NOMO-1 treated with DMSO at 0.1 percent for 48 hours (cell line): Measurements from ENCODE around the gene IL36A.

Experiments
- DNase-seq: peaks from one replicate; lab custom pipeline; 2025; ENCODE audit not compliant: unreplicated experiment; lab: John Stamatoyannopoulos, UW

Gene IL36A, protein sequence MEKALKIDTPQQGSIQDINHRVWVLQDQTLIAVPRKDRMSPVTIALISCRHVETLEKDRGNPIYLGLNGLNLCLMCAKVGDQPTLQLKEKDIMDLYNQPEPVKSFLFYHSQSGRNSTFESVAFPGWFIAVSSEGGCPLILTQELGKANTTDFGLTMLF

DNA sequence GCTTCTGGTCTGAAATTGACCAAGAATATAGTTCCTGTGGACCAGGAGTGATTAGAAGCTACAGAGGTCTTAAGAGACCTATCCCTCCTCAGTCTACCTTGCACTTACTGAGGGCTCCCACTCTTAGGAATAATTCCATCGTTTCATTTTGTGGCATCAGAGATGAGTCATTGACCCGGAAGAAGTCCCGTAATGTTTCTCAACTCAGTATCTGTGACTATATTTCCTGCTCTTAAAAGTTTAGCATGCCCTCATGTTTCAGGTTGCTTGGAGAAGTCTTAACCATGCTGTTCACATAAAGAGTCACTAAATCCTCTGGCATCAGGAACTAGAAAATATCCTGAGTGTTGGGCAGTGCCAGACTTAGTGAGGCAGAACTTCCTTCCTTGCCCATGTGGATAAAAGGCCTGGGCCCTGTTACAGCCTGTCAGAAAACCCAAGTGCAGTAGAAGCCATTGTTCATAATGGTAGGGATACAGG lies at the start of gene IL36A:
Gene IL36A (plus strand): TSS at position 430 of the 480 bp plus-strand sequence. CDS start 413 bp downstream, outside the sequence.
- DNase-seq, result no peak

DNA sequence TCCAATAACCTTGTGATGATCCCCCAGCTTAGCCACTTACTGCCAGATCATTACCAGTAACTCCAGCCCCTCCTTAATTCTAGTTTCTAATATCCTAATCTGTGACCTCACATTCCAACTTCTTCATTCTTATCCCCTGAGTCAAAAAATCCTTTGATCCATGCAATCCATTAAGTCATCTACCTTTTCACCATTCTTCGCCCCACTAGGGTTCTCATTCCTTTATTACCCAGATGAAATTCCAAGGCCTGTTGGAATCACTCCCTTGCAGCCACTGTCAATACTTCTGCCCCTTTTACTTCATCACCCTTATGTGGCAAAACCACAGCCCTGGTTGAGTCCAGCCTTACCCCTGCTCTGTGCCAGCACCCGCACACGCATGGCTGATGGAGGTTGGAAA lies 47.7 kb upstream of the IL36A start:
- DNase-seq, result no peak

DNA sequence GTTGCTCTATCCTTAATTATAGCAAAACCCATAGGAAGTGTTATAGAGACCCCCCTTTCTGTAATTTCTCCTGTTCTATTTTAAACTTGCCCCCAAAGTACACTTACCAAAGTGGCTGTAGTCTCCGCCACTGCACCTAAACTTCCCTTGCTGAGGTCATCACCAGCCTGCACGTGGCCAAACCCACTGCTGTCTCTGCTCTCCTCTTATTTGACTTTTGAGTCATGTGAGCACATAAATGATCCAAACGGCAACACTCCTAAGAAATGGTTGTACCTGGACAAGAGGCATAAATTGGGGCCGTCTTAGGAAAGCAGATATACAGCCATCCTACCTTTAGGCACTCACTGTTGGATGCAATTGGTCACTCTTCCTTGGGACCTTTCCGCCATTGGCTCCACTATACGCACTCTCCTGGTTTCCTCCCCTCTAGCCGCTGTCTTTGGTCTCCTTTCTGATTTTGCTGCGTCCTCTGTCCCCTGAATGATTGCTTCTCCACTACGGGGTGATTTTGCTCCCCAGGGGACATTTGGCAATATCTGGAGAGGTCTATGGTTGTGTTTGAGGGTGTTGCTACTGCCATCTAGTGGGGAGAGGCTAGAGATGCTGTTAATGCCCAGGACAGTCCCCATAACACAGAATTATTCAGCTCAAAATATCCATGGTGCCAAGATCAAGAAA lies 46.7 kb upstream of the IL36A start:
- peak; percentile 61 for DNase-seq

DNA sequence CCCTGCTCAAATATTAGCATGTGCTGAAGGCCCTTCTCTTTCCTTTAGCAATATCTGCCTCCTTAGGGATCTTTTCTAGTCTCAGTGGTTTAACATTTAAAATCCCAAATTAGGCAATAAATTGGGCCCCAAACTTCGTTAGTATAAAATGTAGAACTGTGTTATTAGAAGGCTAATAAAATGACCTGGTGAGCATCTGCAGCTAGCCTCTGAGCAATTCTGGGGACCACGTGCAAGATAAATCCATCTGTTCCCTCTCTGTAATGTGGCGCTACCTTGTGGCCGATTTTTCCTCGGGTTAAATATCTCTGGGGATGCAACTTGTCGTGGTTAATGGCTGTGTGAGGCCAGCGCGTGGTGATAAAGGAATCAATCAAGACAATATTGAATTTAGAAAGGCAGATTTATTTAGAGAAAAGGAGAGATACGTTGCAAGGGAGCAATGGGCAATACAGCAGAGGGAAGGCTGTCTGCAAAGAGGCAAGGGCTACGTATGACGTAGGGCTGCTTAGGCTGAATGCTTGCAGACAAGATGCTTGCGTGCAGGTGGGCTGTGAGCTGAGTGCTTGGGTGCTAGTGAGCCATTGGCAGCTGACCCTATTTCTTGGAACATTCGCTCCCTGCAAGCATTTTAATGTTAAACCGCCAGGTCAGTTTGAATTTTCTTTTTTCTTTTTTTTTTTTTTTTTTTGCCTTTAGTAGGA lies 46.0 kb upstream of the IL36A start:
- DNase-seq, result no peak

DNA sequence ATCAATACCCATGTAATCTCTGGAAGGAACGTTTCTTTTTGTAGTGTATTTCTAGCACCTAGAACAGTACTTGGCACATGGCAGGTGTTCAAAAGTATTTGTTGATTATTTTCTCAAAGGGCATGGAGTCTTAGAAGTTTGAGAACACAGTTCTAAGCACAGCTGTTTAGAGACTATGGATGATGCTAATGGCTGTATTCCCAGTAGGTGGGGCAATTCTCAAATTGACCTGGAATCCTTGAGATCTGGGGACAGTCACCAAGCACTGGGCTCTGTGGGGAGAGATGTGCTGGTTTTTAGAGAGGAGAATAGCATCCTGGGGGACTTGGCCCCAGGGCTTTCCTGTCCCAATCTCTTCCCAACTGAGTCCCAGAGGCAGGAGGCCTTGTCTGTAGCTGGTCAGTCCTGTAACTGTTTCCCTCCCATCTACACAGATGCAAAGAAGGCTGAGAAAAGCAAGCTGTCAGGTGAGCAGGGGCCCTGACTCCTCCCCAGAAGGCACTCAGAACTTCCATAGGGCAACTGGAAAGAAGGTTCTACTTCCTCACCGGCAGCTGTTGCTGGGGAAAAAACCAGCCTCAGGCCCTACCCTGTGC lies 44.9 kb upstream of the IL36A start:
- no peak for DNase-seq

DNA sequence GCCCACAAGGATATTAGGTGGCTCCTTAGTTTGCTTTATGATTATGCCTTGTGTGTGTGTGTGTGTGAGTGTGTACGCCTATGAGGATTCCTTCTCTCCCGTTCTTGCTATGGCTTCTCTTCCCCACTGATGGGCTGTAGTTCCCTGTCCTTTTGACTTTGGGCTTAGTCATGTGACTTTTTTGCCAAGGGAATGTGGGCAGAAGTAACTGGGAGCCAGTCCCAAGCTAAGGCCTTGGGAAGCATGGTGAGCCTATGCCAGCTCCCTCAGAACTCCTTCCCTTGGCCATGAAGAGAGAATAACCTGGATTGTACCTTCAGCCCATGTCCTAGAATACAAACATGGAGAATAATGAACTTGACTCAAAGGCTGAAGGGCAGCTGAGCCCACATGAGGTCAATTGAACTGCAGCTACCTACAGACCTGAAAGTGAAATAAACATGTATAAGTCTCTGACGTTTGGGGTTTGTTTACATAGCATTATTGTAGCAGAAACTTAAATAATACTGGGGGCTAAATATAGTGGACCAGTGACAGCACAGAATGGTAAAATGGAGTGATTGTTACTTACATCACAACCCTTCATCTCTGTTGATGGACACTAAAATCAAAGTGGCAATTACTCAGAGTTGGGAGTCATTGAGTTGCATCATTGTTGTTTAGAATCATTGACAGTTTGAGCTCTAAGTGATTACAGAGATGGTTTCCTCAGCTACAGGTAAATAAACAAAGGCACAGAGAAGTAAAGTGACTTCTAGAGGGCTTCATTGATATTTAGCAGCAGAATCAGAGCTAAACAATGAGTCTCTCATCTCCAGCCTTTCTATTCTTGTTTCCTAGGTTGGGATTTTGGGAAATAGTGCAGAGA lies 42.7 kb upstream of the IL36A start:
- no peak for DNase-seq

DNA sequence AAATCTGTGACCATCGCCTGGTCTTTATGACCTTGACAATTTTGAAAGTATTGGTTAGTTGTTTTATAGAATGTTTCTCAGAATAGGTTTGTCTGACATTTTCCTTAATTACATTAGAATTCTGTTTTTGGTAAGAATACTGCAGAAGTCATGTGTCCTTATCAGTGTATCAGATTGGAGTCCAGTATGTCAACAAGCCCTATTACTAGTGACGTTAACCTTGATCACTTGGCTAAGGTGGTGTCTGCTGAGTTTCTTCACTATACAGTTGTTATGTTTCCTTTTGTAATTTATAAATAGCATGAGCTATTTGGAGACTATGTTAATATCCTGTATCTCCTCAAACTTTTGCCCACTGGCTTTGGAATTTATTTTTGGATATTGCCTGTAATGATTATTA lies 38.2 kb upstream of the IL36A start:
- DNase-seq, result no peak

DNA sequence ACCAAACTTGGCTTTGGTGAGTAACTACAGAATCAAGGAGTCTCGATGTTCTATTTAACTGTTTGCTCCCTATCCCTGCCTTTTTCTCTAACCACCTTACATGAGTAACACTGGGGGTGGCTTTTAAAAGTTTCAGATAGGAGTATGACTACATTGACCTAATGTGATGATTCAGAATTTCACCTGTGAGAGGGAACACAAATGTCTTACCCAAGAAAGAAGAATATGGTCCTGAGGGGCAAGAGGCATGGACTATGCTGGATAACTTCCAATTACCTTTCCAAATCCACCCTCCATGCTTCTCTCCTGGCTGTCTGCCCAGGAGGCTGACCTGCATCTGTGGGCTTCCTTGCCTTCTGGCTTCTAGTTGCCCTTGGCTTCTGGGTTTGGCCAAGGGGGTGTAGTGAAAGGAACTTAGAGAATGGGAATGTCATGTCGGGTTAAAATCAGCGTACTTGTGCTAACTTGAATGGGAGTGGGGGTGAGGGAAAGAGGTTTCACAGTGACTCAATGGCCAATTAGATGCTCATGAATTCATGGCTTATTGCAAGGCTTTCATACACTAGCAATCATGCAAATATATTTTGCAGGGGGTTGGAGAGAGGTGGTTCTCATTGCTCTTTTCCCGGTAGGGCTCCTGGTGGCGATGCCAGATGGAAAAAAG lies 32.7 kb upstream of the IL36A start:
- DNase-seq, result no peak

DNA sequence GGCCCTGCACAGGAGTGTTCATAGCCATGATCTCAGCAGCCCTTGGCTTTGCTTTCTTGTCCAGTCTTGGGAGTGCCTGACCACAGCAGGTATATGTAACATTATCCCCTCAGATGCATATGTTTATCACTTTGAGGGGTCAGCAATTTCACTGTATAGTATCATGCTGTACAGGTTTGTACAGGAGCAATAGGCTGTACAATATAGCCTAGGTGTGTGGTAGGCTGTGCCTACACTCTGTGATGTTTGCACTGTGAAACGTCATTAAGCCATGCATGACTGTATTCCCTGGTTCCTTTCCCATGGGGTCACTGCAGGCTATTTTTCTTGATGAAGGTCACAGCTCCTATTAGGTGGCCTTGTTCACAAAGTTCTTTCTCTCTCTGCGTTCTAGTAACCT lies 32.1 kb upstream of the IL36A start:
- DNase-seq, result no peak

DNA sequence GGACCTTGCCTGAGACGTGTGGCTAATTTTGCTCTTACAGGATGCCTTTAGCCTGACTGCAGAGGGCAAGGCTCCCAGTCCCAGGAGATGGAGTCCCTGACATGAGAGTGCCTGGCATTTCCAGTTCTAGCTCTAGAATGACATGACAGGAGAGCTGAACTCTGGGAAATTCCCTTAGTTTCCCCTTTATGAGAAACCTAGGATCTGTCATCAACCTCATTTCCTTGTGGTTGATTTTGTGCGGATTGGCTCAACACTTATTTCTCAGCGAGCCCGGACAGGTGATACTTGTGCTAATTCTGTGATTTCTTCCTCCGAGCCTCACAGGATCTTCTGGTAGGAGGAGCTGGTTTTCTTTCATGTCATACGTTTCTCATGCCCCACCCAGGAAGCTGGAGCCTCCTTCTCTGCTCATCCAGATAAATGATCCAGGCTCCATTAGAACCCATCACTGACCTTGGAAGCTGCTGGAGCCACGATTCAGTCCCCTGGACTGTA lies 27.7 kb upstream of the IL36A start, which contains the start of gene IL36G:
Gene IL36G (plus strand): TSS at position 448 of the 498 bp plus-strand sequence. CDS start 633 bp downstream, outside the sequence.
- no peak for DNase-seq

DNA sequence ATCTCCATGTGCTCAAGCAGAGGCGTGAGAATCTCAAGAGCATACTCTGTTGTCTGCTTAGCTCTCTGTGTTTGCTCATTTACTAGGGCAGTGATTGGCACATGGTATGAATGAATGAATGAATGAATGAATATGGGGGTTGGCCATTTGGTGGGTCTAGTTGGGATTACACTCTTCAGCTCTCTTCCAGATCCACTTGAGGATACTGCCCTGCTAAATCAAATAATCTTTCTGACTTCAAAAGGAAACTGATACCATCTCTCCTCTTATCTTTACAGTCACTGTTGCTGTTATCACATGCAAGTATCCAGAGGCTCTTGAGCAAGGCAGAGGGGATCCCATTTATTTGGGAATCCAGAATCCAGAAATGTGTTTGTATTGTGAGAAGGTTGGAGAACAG lies 25.5 kb upstream of the IL36A start:
- no peak for DNase-seq

DNA sequence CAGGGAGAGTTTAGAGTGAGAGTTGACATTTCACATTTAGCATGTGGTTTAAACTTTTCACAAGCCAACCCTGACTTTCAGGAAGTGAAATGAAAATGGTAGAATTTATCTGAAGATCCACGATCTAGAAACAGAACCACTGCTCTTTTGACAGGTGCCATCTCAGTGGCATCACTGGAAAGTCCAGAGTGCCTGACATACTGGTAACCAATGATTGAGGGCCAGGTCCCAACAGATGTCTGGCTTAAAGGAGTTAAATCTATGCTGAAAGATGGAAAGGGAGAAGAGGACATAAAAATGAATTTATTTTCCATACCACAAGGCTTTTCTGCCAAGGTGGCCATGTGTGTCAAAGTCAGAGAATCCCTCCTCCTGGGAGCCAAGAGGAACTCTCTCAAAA lies 24.7 kb upstream of the IL36A start:
- no peak for DNase-seq

DNA sequence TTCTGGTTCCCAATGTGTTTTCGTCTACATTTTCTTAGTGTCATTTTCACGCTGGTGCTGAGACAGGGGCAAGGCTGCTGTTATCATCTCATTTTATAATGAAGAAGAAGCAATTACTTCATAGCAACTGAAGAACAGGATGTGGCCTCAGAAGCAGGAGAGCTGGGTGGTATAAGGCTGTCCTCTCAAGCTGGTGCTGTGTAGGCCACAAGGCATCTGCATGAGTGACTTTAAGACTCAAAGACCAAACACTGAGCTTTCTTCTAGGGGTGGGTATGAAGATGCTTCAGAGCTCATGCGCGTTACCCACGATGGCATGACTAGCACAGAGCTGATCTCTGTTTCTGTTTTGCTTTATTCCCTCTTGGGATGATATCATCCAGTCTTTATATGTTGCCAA lies 20.2 kb upstream of the IL36A start:
- DNase-seq, result no peak

DNA sequence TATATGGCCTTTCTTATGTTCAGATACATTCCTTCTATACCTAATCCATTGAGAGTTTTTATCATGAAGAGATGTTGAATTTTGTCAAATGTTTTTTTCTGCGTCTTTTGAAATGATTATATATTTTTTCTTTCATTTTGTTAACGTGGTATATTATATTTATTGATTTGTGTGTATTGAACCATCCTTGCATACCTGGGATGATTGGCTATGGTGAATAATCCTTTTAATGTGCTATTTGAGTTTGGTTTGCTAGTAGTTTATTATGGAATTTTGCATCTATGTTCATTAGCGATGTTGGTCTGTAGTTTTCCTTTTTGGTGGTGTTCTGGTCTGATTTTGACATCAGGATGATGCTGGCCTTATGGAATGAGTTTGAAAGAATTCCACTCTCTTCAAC lies 15.6 kb upstream of the IL36A start:
- no peak for DNase-seq

DNA sequence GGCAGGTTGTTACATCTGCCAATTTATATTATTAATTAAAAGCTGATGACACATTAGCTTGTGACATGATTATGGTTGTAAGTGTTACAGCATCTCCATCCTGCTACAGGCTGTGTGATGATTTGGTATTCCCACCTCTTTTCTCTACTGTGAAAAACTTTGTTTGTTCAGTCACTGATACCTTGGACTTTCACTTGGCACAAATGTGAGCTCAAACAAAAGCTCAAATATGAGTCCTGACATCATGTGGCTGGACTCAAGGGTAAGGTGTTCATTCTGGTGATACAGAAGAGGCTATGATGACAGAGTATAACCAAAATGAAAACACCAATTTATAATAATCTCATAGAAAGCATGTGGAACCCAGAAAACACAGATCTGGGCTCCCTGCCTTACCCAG lies 11.4 kb upstream of the IL36A start:
- DNase-seq, result no peak

DNA sequence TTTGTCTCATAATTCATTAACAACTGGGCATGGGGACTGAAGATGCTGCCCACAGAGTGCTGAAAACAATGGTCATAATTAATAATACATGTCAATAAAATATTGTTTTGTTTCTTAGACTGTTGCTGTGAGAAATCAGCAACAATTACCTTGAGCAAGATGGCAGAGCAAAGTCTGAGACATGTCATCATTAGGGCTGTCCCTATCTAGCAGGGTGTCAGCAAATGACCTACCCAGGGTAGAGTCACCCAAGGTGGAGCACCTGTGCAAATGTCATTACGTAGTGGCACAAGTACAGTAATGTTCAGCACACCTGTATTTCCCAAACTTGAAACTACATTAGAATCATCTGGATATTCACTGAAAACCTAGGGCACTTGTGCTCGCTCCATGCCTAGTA lies 10.6 kb upstream of the IL36A start:
- no peak for DNase-seq

DNA sequence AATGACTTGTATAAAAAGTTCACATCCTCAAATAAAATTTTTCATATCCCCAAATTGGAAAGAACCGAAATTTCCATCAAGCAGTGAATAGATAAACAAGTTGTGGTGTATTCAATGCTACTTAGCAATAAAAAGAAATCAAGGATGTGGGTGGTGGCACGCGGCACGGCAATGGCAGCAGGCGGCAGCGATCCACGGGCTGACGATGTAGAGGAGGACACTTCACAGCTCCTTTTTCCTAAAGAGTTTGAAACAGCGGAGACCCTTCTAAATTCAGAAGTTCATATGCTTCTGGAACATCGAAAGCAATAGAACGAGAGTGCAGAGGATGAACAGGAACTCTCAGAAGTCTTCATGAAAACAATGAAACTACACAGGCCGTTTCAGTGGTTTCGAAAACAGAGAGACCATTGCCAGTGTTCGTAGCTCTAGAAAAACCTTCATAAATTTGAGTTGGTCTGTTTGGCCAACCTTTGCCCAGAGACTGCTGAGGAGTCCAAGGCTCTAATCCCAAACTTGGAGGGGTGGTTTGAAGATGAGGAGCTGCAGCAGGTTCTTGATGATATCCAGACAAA lies 9.8 kb upstream of the IL36A start:
- no peak for DNase-seq

DNA sequence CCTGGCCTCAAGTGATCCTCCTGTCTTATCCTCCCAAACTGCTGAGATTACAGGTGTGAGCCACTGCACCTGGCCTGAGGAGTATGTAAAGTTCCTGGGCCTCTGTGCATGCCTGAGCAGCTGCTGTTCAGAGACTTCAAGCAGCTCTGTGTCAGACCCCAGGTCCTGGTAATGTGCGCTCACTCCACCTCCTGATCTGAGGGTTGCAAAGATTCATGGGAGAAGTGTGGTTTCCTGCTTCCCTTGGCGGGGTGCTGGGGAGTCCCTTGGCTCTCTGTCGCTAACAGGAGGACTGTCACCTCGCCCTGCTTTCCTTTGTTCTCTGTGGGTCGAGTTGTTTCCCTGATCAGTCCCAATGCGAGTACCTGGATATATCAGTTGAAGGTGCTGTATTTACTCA lies 8.6 kb upstream of the IL36A start:
- no peak for DNase-seq

DNA sequence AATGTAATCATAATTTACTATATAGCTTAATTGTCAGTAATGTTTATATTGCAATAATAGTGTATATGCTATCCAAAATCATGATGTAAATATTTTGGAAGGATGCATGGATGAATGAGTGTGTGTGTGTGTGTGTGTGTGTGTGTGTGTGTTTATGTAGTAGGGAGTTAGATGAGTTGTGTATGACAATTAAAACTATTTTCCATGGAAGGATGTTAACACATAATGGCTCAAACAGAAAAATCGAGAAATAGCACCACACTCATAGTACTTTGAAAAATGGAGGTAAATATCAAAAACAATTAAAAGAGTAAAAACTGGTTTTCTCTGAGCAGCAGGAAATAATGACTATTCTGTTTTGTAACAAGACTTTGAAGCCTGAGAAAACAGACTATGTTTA lies 8.1 kb upstream of the IL36A start:
- no peak for DNase-seq

DNA sequence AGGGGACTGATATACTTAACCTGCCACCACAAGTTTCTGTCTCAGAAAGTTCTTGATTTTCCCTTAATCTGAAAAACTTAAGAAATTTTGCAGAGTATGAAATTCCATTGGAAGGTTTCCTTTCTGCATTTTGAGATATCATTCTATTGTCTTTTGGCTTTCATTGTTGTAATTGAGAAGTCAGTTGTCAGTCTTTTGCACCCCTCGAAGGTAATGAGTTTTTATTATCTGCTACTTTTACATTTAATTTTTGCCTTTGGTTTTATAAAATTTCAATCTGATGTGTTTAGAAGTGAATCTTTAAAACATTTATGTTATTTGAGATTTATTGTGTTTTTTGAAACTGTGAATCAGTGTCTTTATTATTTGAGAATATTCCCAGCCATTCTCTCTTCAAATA lies 4.8 kb upstream of the IL36A start:
- DNase-seq, result no peak
